GM13977 (cell line): ENCODE data around the gene SKIL.

Experiments
- DNase-seq: peaks from one replicate; pipeline ENCODE4 v3.0.0; 2012; ENCODE audit warnings: low spot score
- CTCF ChIP-seq: IDR thresholded peaks from 2 replicates; pipeline ENCODE4 v1.5.1; 2012; ENCODE audit warnings: mild to moderate bottlenecking, control low read depth; ENCODE audit not compliant: insufficient read depth; ENCODE audit errors: extremely low read depth, missing control alignments
- in situ Hi-C: fragments of 300-500 bp; cut with MboI; formaldehyde crosslinking; loops from one replicate; pipeline ENCODE4 v1.12.0; 2022; ENCODE audit warnings: low sequenced_read_pairs, low pct_unique_long_range_greater_than_20kb, mixed read lengths, inconsistent platforms; ENCODE audit not compliant: unreplicated experiment

The SKIL gene

GRCh38 chr3:170364965-170365364 lies 7.5 kb downstream of the SKIL start:
- in situ Hi-C loops, result no loop called here
- DNase-seq, result no peak
- no peak for TF ChIP-seq CTCF

DNA sequence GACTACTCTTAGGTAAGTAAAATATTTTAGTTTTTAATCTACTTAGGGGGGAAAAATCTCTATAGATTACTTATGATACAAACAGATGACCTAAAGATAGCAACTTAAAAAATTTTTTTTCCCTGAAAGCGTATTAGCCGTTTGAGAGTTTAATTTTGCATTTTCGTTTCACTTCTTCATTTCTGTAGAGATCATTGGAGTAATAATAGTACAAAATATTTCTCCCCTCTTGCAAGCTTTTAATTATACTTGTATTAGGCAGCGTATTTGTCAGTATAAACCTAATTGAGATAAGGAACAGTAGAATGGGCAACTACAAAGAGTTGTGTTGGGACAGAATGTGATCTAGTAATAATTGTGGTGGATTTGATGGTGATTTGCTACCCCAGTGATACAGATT lies 10.3 kb downstream of the SKIL start:
- in situ Hi-C loops, result no loop called here
- TF ChIP-seq CTCF, result no peak
- DNase-seq, result no peak

- in situ Hi-C loops, result no loop called here
Observed at GRCh38 chr3:170368921-170369320, 11.4 kb downstream of the SKIL start.

DNA sequence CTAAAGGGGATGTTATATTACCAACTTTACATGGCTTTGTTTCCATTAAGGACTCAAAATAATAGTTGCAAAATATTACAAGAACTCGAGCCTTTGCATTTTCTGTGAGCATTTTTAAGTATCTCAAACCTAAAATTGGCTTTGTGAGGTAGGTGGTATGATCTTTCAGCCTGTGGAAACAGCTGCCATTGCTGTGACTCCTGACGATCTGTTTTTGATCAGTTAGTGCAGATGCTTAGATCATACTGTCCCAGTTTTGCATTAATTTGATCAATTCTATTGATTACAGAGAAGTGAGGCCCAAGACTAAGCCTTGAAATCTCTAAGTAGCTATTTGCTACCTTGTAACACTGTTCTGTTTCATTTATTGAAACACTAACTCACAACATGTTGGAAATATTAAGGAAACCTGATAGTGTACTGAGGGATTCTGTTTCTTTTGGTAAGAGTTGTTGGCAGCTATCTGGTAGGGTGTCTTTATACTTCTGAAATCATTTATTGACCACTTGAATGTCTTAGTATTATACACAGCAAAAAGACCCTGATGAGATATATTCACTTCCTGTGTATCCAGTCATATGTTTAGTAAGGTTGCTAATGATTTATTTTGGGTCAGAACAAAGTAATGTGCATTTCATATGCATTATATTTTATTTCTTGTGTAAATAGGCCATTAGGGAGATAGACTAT lies 14.8 kb downstream of the SKIL start:
- no peak for TF ChIP-seq CTCF
- in situ Hi-C loops, result no loop called here
- no peak for DNase-seq

More at GRCh38 chr3:170368921-170369320, 11.4 kb downstream of the SKIL start:
- no peak for TF ChIP-seq CTCF
- no peak for DNase-seq

DNA sequence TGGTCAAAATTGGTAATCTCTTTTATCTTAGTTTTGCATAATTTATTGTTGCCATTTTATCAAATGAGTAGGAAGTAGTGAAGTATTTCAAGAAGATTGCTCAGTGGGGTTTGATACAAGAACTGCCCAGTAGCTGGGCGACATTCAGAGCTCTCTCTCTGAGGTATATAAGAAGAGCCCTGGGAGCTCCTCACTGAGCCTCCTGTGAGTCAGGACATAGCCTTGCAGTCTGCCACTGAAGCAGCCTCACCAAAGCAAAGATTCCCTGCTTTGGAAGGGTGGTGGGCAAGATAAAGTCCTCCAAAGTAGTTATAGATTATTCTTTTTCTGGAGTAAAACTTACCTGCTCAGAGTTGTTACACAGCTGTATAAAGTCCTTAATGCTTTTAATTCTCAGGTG lies 26.1 kb downstream of the SKIL start:
- TF ChIP-seq CTCF, result no peak
- no peak for DNase-seq
- in situ Hi-C loops, result no loop called here

DNA sequence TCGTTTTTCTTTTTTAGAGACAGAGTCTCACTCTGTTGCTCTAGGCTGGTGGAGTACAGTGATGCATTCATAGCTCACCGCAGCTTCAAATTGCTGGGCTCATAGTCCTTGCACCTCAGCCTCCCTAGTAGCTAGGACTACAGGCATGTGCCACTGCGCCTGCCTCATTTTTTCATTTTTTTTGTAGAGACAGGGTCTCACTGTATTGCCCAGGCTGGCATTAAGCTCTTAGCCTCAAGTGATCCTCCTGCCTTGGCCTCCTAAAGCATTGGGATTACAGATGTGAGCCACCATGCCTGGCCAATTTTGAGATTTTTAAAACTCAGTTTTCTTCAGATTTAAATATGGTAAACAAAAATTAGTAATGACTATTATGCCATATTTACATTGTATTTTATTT lies 29.0 kb downstream of the SKIL start:
- no peak for TF ChIP-seq CTCF
- in situ Hi-C loops, result no loop called here

More for the DNA sequence above, 29.0 kb downstream of the SKIL start:
- no peak for DNase-seq
